Measurements from ENCODE around the gene PPARG. TPM values are rescaled to one million over a fixed set of nuclear protein-coding genes. Genes with fewer than 3 reads are reported as not detected.

The PPARG gene
- total RNA-seq, 1 experiment from 2014 or later, result 71.6 TPM

- no peak overlapping the region for H3K9ac ChIP-seq (ENCODE audit: low read length)
- H4K20me1 ChIP-seq (ENCODE audit: insufficient read depth), result no peaks in the 10 kb centered on the region
- intact Hi-C loops (cut with micrococcal nuclease), result no loop called here
- no peaks in the 10 kb centered on the region for H3K9me3 ChIP-seq (ENCODE audit: control insufficient read depth in 1 of 2, insufficient read depth in 1 of 2, low read depth in 1 of 2, low read length in 2 of 2)
- DNase-seq (ENCODE audit: low read depth, low spot score), result no peak
- no peaks in the 10 kb centered on the region for H3K9me2 ChIP-seq (ENCODE audit: insufficient read depth)
- H3K79me2 ChIP-seq (ENCODE audit: insufficient read depth, low read length), result no peaks in the 10 kb centered on the region
- no peaks in the 10 kb centered on the region for H3K36me3 ChIP-seq (ENCODE audit: control insufficient read depth in 1 of 2, insufficient read depth in 2 of 2, low read length in 2 of 2)
- CTCF ChIA-PET, result no interaction called here
- POLR2A ChIA-PET, result no interaction called here
- no peak overlapping the region for H3K4me2 ChIP-seq (ENCODE audit: low read length)
- RAD21 ChIA-PET (ENCODE audit: low non-redundant PET in 1 of 2, low total read pairs in 2 of 2, uncharacterized antibody in 2 of 2, unreplicated experiment in 2 of 2), result no interaction called here
- no peak for ATAC-seq
- peaks cover 5 to 30% of the 10 kb centered on the region in 2 experiments; a peak in 3 of 4 replicates for H3K4me1 ChIP-seq (ENCODE audit: control insufficient read depth in 1 of 2, insufficient read depth in 2 of 2, low read length in 2 of 2)
- no peak overlapping the region for H3K27ac ChIP-seq (ENCODE audit: low read depth, low read length)
- no peak for TF ChIP-seq REST (IDR thresholded peaks at IDR 0.05; ENCODE audit: low read depth)
- TF ChIP-seq SRF (IDR thresholded peaks at IDR 0.05; ENCODE audit: low read depth), result no peak
- TF ChIP-seq EZH2 (IDR thresholded peaks at IDR 0.05), result no peak
- TF ChIP-seq ZNF274 (IDR thresholded peaks at IDR 0.05; ENCODE audit: low read depth, low read length), result no peak
- TF ChIP-seq EGR1 (IDR thresholded peaks at IDR 0.05; ENCODE audit: low read depth), result no peak
- no peak for TF ChIP-seq CEBPB (IDR thresholded peaks at IDR 0.05; ENCODE audit: low read depth)
- TF ChIP-seq EZH2phosphoT487 (IDR thresholded peaks at IDR 0.05; ENCODE audit: borderline replicate concordance), result no peak
- no peak for TF ChIP-seq MAX (IDR thresholded peaks at IDR 0.05)
- no peak for TF ChIP-seq ATF3 (IDR thresholded peaks at IDR 0.05)
- TF ChIP-seq JUND (IDR thresholded peaks at IDR 0.05), result no peak
- TF ChIP-seq ZFX (IDR thresholded peaks at IDR 0.05), result no peak
- H3K4me3 ChIP-seq (replicated peaks in 1 of 2; ENCODE audit: low read depth in 1 of 2, low read length in 2 of 2), result no peak overlapping the region
- H3K27me3 ChIP-seq (ENCODE audit: insufficient read depth, low read length), result no peaks in the 10 kb centered on the region
- H2AFZ ChIP-seq (ENCODE audit: low read depth, low read length, poor library complexity, severe bottlenecking), result no peak overlapping the region
- BruUV-seq (replicated peaks), result no TSS peak
These were observed 162.6 kb downstream of the PPARG start for GRCh38 chr3:12451481-12451880.
